Activated CD8-positive, alpha-beta T cell treated with anti-CD3 and anti-CD28 coated beads for 36 hours (primary cell): ENCODE data around the gene PPP1R1A. TPM values are rescaled to one million over a fixed set of nuclear protein-coding genes. Genes with fewer than 3 reads are reported as not detected.

Source experiments
- ATAC-seq: fragments of 200-7000 bp; cut with Tn5 transposase; one replicate; pipeline ENCODE4 v1.10.0; 2021; ENCODE audit warnings: mild to moderate bottlenecking, moderate library complexity
- CTCF ChIA-PET: fragments of 350-600 bp; sonication (Branson Sonifier 250); formaldehyde crosslinking; loops from one replicate; lab custom pipeline; 2021; ENCODE audit warnings: antibody characterized with exemption; lab: Charles Lee
- POLR2A ChIA-PET: fragments of 350-600 bp; sonication (Branson Sonifier 250); formaldehyde crosslinking; loops from one replicate; lab custom pipeline; 2021; ENCODE audit warnings: antibody characterized with exemption; lab: Charles Lee
- DNase-seq: peaks from one replicate; pipeline ENCODE4 v3.0.0-alpha.2; 2020
- H3K27ac Mint-ChIP-seq: one replicate; pipeline ENCODE4 v1.8.0; 2021; ENCODE audit warnings: mild to moderate bottlenecking, mixed read lengths
- H3K27me3 Mint-ChIP-seq: one replicate; pipeline ENCODE4 v1.8.0; 2021; ENCODE audit warnings: mixed read lengths
- H3K36me3 Mint-ChIP-seq: one replicate; pipeline ENCODE4 v1.8.0; 2021; ENCODE audit warnings: low read depth, mixed read lengths
- H3K4me1 Mint-ChIP-seq: one replicate; pipeline ENCODE4 v1.8.0; 2021; ENCODE audit warnings: low read depth, mixed read lengths
- H3K4me3 Mint-ChIP-seq: one replicate; pipeline ENCODE4 v1.8.0; 2021; ENCODE audit warnings: mild to moderate bottlenecking, moderate library complexity, mixed read lengths
- H3K9me3 Mint-ChIP-seq: one replicate; pipeline ENCODE4 v1.8.0; 2021; ENCODE audit warnings: mixed read lengths
- intact Hi-C: fragments of 100-400 bp; cut with micrococcal nuclease; formaldehyde crosslinking; loops from one replicate; pipeline ENCODE4 v1.10.0; 2022
- total RNA-seq, 2 experiments: library from RNA; stranded (reverse); gene quantifications; one replicate each; pipeline ENCODE4 v1.2.3, GENCODE V29; 2021
- TF ChIP-seq, protein P1 (sequence below): fragments of 200-600 bp; IDR thresholded peaks from one replicate; pipeline ENCODE4 v1.8.0; 2022; ENCODE audit warnings: antibody characterized with exemption, mild to moderate bottlenecking

The PPP1R1A gene
- total RNA-seq, 2 experiments from 2014 or later = not detected

- CTCF ChIA-PET = interaction anchor here (0.8 to 2.5 kb wide), 8 partner anchors 9 to 123 kb away, joined by 3 to 20 read pairs (median 3); no protein-coding TSS in a partner anchor
- ATAC-seq (no peak), DNase-seq (no peak)
- Mint-ChIP-seq H3K36me3 (no peaks in the 10 kb centered on the region), H3K27me3 (peaks cover 2% of the 10 kb centered on the region), H3K4me1 (peaks cover 22% of the 10 kb centered on the region), H3K27ac (no peak overlapping the region), H3K9me3 (no peaks in the 10 kb centered on the region), H3K4me3 (no peak overlapping the region)
- TF ChIP-seq, protein P1, sequence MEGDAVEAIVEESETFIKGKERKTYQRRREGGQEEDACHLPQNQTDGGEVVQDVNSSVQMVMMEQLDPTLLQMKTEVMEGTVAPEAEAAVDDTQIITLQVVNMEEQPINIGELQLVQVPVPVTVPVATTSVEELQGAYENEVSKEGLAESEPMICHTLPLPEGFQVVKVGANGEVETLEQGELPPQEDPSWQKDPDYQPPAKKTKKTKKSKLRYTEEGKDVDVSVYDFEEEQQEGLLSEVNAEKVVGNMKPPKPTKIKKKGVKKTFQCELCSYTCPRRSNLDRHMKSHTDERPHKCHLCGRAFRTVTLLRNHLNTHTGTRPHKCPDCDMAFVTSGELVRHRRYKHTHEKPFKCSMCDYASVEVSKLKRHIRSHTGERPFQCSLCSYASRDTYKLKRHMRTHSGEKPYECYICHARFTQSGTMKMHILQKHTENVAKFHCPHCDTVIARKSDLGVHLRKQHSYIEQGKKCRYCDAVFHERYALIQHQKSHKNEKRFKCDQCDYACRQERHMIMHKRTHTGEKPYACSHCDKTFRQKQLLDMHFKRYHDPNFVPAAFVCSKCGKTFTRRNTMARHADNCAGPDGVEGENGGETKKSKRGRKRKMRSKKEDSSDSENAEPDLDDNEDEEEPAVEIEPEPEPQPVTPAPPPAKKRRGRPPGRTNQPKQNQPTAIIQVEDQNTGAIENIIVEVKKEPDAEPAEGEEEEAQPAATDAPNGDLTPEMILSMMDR = no peak
- intact Hi-C loops = no loop called here
- POLR2A ChIA-PET = interaction anchor here (0.6 kb wide), 1 partner anchor 12 kb away, joined by 3 read pairs; no protein-coding TSS in a partner anchor
Measured at GRCh38 chr12:54562750-54563356, 25.6 kb downstream of the PPP1R1A start.

GRCh38 chr12:54561164-54561563 lies 27.3 kb downstream of the PPP1R1A start:
- Mint-ChIP-seq H3K27me3 (peaks cover 3% of the 10 kb centered on the region), H3K27ac (peak overlapping the region; percentile 85), H3K9me3 (no peaks in the 10 kb centered on the region), H3K4me3 (peak overlapping the region; percentile 71), H3K4me1 (peaks cover 22% of the 10 kb centered on the region), H3K36me3 (no peaks in the 10 kb centered on the region)
- intact Hi-C loops = no loop called here
- ATAC-seq (no peak), DNase-seq (peak; percentile 10)
- TF ChIP-seq, protein P1 = no peak
- CTCF ChIA-PET = interaction anchor here (1.3 to 4.1 kb wide), 4 partner anchors 19 to 182 kb away, joined by 3 to 26 read pairs (median 8); no protein-coding TSS in a partner anchor
- POLR2A ChIA-PET = interaction anchor here (3.4 kb wide), 1 partner anchor 10 kb away, joined by 16 read pairs; the partner anchor contains the start of gene PDE1B

DNA sequence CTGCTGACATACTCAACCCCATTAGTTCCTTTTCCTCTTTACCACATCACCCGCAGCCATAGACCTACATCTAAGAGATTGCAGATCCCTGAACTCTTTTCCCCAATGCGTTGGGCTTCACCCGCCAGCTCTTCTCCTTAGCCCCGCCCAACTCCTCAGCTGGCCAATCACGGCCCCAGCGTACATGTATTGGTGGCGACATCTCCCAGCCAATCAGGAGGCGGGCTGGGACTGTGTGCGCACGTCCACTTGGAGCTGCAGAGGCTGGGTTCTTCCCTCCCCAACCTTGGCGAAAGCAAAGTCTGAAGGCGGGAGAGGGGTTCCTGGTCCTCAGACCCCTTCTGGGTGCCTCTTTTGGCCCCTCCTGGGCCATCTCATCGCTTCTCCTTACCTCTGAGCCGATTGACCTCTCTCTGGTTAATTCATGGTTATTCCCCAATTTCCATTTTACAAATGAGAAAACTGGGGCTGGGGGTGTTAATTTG lies 28.0 kb downstream of the PPP1R1A start:
- Mint-ChIP-seq H3K27ac (peak overlapping the region; percentile 85), H3K27me3 (peaks cover 3% of the 10 kb centered on the region), H3K4me1 (peaks cover 22% of the 10 kb centered on the region), H3K4me3 (peak overlapping the region; percentile 71), H3K36me3 (no peaks in the 10 kb centered on the region), H3K9me3 (no peaks in the 10 kb centered on the region)
- CTCF ChIA-PET = interaction anchor here (0.7 to 4.1 kb wide), 8 partner anchors 17 to 181 kb away, joined by 3 to 26 read pairs (median 4); no protein-coding TSS in a partner anchor
- POLR2A ChIA-PET = interaction anchor here (1.3 to 3.4 kb wide), 3 partner anchors 10 to 16 kb away, joined by 3 to 16 read pairs (median 3); partner anchors contain the start of gene PDE1B
- DNase-seq = peak; percentile 95
- intact Hi-C loops = no loop called here
- peak; percentile 100 for ATAC-seq
- TF ChIP-seq, protein P1 = no peak

- Mint-ChIP-seq H3K27ac (no peak overlapping the region), H3K36me3 (no peaks in the 10 kb centered on the region), H3K4me1 (peaks cover 22% of the 10 kb centered on the region), H3K4me3 (no peak overlapping the region), H3K27me3 (peaks cover 3% of the 10 kb centered on the region), H3K9me3 (no peaks in the 10 kb centered on the region)
- no peak for ATAC-seq
- DNase-seq = no peak
- CTCF ChIA-PET = interaction anchor here (1.1 to 4.1 kb wide), 4 partner anchors 20 to 38 kb away, joined by 3 to 26 read pairs (median 8); no protein-coding TSS in a partner anchor
- POLR2A ChIA-PET = interaction anchor here (1.7 to 3.4 kb wide), 2 partner anchors 8 to 11 kb away, joined by 6 to 16 read pairs; partner anchors contain the start of gene PDE1B
- intact Hi-C loops = no loop called here
- TF ChIP-seq, protein P1 = no peak
Measured at GRCh38 chr12:54558759-54559158, 29.7 kb downstream of the PPP1R1A start.
